ENCODE data around the gene MNDA.

GRCh38 chr1:158799689-158800088 is 31.5 kb upstream of the MNDA start:
- no peak for TF ChIP-seq CTCF (IDR thresholded peaks at IDR 0.05)
- TF ChIP-seq ZFX (IDR thresholded peaks at IDR 0.05; ENCODE audit: borderline replicate concordance) = no peak

Data from 22Rv1 (cell line).